Kidney (tissue), 14 donors: ENCODE measurements around the gene SLC34A3. TPM values are rescaled to one million over a fixed set of nuclear protein-coding genes. Genes with fewer than 3 reads are reported as not detected.
A peak's percentile ranks its signal among the peaks of the same experiment; 100 is the strongest.

ENCODE experiments used
- DNase-seq, 5 donors: peaks; one replicate each; pipeline ENCODE4 v3.0.0-alpha.2; 2013 to 2020
- FAIRE-seq: peaks from 2 replicates; lab custom pipeline; 2012; peaks lifted over from hg19 to GRCh38; lab: Jason Lieb, UNC
- H3K27ac ChIP-seq, 2 donors: one replicate each; pipeline ENCODE4 v1.7.0; 2013; ENCODE audit warnings: low read depth in 2 of 2, low read length in 2 of 2, inconsistent platforms in 1 of 2
- H3K27me3 ChIP-seq: one replicate; pipeline ENCODE4 v1.7.1; 2013; ENCODE audit warnings: low read length, inconsistent platforms; ENCODE audit not compliant: control insufficient read depth, insufficient read depth
- H3K36me3 ChIP-seq, 3 donors: one replicate each; pipeline versions ENCODE4 v1.7.0 to v1.7.1; 2013; ENCODE audit warnings: low read length in 3 of 3, control low read depth in 1 of 3, inconsistent platforms in 1 of 3; ENCODE audit not compliant: insufficient read depth in 3 of 3, control insufficient read depth in 2 of 3
- H3K4me1 ChIP-seq, 3 donors: one replicate each; pipeline versions ENCODE4 v1.7.0 to v1.7.1; 2013; ENCODE audit warnings: low read length in 3 of 3, inconsistent platforms in 1 of 3, low read depth in 1 of 3; ENCODE audit not compliant: control insufficient read depth in 2 of 3, insufficient read depth in 2 of 3
- H3K4me3 ChIP-seq, 3 donors: one replicate each; pipeline versions ENCODE4 v1.7.0 to v1.8.1; 2013; ENCODE audit warnings: low read length in 3 of 3, control low read depth in 1 of 3, inconsistent platforms in 1 of 3
- H3K9ac ChIP-seq, 3 donors: one replicate each; pipeline versions ENCODE4 v1.7.0 to v1.7.1; 2013; ENCODE audit warnings: low read length in 3 of 3, control low read depth in 1 of 3, inconsistent platforms in 1 of 3
- H3K9me3 ChIP-seq, 3 donors: one replicate each; pipeline versions ENCODE4 v1.7.0 to v1.7.1; 2013; ENCODE audit warnings: low read length in 3 of 3, control low read depth in 1 of 3, inconsistent platforms in 1 of 3; ENCODE audit not compliant: control insufficient read depth in 2 of 3, insufficient read depth in 1 of 3
- CTCF ChIP-seq: IDR thresholded peaks from 3 replicates; pipeline ENCODE4 v1.5.1; 2012; ENCODE audit warnings: mild to moderate bottlenecking, moderate library complexity, borderline replicate concordance; ENCODE audit not compliant: insufficient read depth; ENCODE audit errors: extremely low read depth
- intact Hi-C: fragments of 100-400 bp; cut with DNase I; formaldehyde crosslinking; loops from one replicate; pipeline ENCODE4 v1.11.1; 2022
- polyA plus RNA-seq: library from polyadenylated mRNA; stranded (reverse); fragments of 350-450 nt; fragmentation: Illumina TruSeq; extraction: RNeasy Lipid Tissue Mini Kit (QIAGEN cat#74804); gene quantifications from one replicate; pipeline ENCODE4 v1.2.3, GENCODE V29; 2014; ENCODE audit warnings: low read depth, low replicate concordance; ENCODE audit not compliant: insufficient read depth
- total RNA-seq: library from RNA; stranded (reverse); fragmentation: NEBNext Ultra II Directional; extraction: Animal tissue kit (Norgen Biotek cat#: 25700); gene quantifications from one replicate; pipeline ENCODE4 v1.2.1, GENCODE V29; 2021
- donor health status: control.
- donor health status: control.
- donor health status: control.
- donor health status: control.
- donor health status: control.
- donor health status: DM: yes; HTN: yes; CAD: no.
- donor health status: Normal renal cell carcinoma (clear cell type).

SLC34A3 gene
- total and polyA plus RNA-seq, 2 donors from 2014 or later: 0.13 to 36.0 TPM

DNA sequence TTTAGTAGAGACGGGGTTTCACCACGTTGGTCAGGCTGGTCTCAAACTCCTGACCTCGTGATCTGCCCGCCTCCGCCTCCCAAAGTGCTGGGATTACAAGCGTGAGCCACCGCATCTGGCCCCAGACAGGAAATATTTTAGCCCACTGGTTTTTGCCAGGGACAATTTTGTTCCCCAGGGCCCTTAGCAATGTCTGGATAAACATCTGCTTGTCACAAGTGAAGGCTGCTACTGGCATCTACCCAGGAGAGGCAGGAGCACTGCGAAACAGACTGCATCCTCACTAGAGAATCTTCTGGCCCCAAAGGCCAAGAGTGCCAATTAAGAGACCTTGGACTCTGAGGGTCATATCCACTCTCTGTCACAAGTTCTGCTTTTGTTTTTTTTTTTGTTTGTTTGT is 27.7 kb upstream of the SLC34A3 start:
- no peak overlapping the region for H3K27ac ChIP-seq
- H3K36me3 ChIP-seq: no peaks in the 10 kb centered on the region
- no peak for DNase-seq
- no peak for FAIRE-seq
- no peak for TF ChIP-seq CTCF
- peaks cover 3 to 52% (median 16%) of the 10 kb centered on the region in 3 donors for H3K4me1 ChIP-seq
- no peak overlapping the region for H3K9ac ChIP-seq
- H3K9me3 ChIP-seq: no peaks in the 10 kb centered on the region
- no peak overlapping the region for H3K4me3 ChIP-seq
- intact Hi-C loops: no loop called here
- H3K27me3 ChIP-seq: no peaks in the 10 kb centered on the region

GRCh38 chr9:137204731-137205125 is 26.0 kb upstream of the SLC34A3 start:
- H3K4me3 ChIP-seq: peak overlapping the region; percentile 91 to 97 (median 94)
- intact Hi-C loops: no loop called here
- peaks cover 3 to 37% (median 13%) of the 10 kb centered on the region in 3 donors for H3K4me1 ChIP-seq

GRCh38 chr9:137205126-137206069 is 25.3 kb upstream of the SLC34A3 start, which contains the start of the genes NDOR1 and TMEM203:
Gene NDOR1 (plus strand): TSS chr9:137205700. CDS start chr9:137205778, 78 bp downstream.
Gene TMEM203 (minus strand): TSS chr9:137205648. CDS start chr9:137205414, 234 bp downstream.
- Histone ChIP-seq H3K4me3 (peak within 1 kb of the TSS; percentile 91 to 97 (median 94)), H3K27me3 (no peaks in the 10 kb centered on the region), H3K36me3 (no peaks in the 10 kb centered on the region), H3K4me1 (peaks cover 3 to 37% (median 13%) of the 10 kb centered on the region in 3 donors), H3K9me3 (no peaks in the 10 kb centered on the region), H3K27ac (peak within 1 kb of the TSS; percentile 65 to 71), H3K9ac (peak within 1 kb of the TSS; percentile 65 to 88 (median 78))
- intact Hi-C loops: no loop called here
- no peak for FAIRE-seq
- TF ChIP-seq CTCF: no peak
- peak; percentile 92 to 97 (median 93) for DNase-seq

More at GRCh38 chr9:137204731-137205125, 26.0 kb upstream of the SLC34A3 start:
- Histone ChIP-seq H3K27ac (no peak overlapping the region), H3K36me3 (no peaks in the 10 kb centered on the region), H3K9ac (peak overlapping the region; percentile 65 to 88 (median 78)), H3K27me3 (no peaks in the 10 kb centered on the region), H3K9me3 (no peaks in the 10 kb centered on the region)
- DNase-seq: no peak
- FAIRE-seq: no peak
- no peak for TF ChIP-seq CTCF
